Right renal cortex interstitium (tissue), 3 donors: ENCODE measurements around the gene FBXL22. TPM values are rescaled to one million over a fixed set of nuclear protein-coding genes. Genes with fewer than 3 reads are reported as not detected.

Experiments used
- DNase-seq, 3 donors: peaks; one replicate each; pipeline ENCODE4 v3.0.0-alpha.2; 2013; ENCODE audit warnings: low read depth in 3 of 3, low spot score in 2 of 3
- polyA plus RNA-seq, 3 donors: library from polyadenylated mRNA; unstranded; fragments of 120-200 nt; gene quantifications; one replicate each; pipeline ENCODE4 v1.2.1, GENCODE V29; 2013; ENCODE audit not compliant: insufficient read length in 3 of 3

Gene FBXL22, protein sequence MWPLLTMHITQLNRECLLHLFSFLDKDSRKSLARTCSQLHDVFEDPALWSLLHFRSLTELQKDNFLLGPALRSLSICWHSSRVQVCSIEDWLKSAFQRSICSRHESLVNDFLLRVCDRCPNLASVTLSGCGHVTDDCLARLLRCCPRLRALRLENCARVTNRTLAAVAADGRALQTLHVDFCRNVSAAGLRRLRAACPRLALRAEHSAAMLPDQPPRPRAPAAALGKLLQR
- polyA plus RNA-seq, result 1 to 10 TPM; 1.6 to 2.1 (median 1.6) TPM

DNA sequence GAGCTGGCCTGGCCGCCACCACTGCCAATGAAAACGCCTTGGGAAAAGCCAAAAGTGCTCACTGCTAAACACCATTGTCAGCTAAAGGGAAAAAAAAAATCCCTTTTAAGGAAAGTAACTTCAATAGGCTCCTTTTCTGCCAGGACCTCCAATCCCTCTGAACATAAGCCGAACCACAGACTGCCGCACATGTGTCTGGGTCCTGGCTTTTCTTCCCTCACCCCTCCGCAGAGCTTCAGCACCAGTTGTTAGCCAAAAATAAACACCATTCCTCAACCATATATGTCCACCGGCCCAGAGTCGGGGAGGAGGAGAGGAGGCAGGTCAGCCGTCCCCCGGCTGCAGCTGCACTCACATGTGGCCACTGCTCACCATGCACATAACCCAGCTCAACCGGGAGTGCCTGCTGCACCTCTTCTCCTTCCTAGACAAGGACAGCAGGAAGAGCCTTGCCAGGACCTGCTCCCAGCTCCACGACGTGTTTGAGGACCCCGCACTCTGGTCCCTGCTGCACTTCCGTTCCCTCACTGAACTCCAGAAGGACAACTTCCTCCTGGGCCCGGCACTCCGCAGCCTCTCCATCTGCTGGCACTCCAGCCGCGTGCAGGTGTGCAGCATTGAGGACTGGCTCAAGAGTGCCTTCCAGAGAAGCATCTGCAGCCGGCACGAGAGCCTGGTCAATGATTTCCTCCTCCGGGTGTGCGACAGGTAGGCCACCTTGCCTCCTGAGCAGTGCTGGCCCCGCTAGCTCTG, at the start of gene FBXL22:
FBXL22 (plus strand) TSS at position 350 of the 753 bp plus-strand sequence; CDS start at position 356, 6 bp downstream.
- DNase-seq, result no peak

DNA sequence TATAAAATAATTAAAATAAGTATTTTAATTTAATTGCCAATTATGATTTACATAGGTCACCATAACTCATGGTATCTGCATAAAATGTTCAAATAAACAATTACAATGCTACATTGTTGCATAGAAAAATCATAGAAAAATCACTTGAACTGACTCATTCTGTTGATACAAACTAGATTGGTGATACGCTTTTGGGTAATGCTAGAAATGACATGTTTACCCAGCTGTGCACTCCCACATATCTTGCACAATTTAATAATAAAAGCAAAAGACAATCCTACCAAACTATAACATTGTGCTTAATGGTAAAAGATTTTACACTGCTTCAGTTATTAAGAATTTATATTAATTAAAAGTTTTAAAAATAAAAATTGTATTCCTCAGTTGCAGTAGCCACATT, 45.8 kb upstream of the FBXL22 start:
- no peak for DNase-seq

DNA sequence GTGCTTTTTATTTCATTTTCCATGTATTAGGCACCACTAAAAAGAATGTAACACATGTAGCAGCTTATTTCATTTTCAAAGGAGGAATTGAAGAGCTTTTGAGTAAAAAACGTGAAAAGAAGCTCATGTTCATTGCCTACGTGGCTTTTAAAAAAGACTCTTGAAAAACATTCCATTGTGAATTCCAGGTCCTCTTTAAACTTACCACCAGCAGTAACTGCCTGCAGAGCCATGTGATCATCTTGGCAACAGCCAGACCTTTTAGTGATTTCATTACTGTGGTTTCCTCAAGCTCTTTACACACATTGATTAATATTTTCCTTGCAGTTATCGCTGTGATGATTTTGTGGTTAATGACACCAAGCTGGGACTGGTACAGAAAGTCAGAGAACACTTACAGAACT, 43.8 kb upstream of the FBXL22 start:
- no peak for DNase-seq

DNA sequence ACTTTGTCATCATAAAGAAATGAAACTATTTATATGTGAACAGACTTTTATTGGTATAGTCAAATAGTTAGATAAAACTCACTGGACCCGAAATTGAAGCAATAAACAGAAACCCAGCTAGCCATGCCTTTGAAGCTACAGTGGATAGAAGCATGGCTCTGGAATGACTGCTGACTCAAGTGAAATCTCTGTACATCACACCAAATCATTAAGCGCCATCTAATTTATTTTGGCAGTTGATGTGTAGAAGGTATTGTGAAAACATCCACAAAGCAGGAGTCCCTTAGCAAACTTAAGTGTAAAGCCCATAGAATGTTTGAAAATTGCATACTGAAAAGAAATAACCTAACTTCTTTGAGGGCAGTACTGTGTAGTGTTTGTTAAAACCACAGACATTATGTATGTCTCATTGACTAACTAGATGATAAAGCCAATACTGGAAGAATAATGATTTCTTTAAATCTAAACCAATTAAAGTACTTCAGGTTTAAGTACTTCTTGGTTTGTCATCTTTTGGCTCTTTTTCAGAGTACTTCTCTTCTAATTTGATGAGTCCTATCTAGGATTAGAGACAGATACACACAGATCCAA, 42.8 kb upstream of the FBXL22 start:
- no peak for DNase-seq

GRCh38 chr15:63555507-63555906, 41.7 kb upstream of the FBXL22 start:
- no peak for DNase-seq

DNA sequence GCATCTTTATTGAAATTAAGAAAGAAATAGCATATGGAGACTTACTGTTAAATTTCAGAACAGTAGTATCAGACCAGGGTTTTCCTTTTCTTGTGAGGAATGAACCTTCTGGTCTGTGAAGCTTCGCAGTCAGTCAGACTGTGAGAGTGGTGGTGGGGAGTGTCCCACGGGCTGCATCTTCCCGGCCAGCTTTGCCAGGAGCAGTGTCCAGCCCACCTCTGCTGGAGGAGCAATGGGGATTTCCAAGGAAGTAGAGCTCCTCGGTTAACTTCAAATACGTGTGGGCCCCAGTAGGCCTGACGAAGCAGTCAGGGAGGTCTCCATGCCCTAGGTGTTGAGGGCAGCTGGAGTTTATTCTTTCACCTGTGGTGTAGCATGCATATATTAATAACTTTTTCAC, 40.9 kb upstream of the FBXL22 start:
- no peak for DNase-seq

DNA sequence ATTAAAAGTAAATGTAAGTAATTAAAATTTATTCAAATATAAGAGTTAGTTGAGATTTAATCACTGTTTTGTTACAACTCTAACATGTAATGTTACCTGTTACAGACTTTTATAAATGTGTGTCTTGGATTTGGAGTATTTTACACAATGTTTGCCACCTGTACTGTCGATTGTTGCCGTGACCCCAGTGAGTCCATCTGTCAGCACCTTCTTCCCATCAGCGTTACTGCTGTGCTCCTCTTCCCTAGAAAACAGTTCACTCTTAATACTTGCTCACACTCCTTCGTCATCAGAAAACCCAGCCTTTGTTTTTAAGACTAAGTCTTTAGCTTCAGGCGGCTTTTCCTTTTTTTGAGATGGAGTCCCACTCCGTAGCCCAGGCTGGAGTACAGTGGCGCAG, 40.5 kb upstream of the FBXL22 start:
- DNase-seq, result no peak

DNA sequence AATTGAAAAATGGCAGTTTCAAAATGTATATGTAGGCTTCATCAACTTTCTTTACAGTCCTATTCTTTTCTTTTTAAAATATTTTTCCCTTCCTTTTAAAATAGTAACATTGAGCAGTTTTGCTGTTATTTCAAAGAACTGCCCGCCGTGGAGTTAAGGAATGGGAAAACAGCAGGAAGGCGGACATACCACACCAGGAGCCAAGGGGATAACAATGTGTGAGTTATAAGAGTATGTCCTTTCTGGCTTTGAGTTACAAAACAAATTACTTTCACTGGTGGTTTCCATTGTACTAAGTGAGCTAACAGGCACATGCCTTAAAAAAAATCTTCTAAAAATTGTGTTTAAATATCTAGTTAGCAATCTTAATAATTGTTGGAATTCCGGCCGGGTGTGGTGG, 37.4 kb upstream of the FBXL22 start:
- DNase-seq, result no peak

DNA sequence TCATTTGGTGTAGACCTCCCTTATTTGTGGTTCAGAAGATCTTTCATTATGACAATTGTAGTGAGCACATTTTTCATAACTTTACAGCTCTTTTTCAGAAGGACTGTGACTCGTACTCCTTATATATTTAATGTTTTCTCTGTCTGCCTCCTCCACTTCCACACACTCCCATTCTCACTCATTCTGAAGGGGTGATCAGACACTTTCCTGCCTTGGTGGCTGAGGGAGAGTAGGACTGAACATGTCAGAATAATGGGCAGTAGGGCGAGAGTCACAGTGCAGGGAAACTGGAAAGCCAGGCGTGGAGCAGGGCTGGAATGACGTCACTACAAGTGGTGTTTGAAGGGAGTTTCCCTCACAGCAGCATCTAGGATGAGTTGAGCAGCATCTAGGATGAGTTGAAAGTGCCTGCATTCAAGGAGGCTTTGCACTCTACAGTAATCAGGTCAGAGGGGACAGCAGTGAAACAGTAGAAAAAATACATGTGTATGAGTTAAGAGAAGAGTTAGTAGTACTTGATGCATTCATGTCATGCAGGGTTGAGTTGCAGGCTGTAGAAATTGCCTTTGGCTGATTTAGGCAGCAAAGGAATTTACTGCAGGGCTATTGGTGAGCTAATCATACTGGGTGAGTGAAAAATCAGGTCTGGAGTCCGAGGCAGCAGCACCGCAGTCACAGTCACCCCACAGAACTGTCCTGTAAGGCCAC, 36.3 kb upstream of the FBXL22 start:
- no peak for DNase-seq

- DNase-seq, result no peak
Observed at GRCh38 chr15:63564093-63564492, 33.1 kb upstream of the FBXL22 start.

- DNase-seq, result no peak
Observed at GRCh38 chr15:63565536-63566186, 31.5 kb upstream of the FBXL22 start.

- DNase-seq, result no peak
Observed at GRCh38 chr15:63572749-63573464, 24.3 kb upstream of the FBXL22 start.

DNA sequence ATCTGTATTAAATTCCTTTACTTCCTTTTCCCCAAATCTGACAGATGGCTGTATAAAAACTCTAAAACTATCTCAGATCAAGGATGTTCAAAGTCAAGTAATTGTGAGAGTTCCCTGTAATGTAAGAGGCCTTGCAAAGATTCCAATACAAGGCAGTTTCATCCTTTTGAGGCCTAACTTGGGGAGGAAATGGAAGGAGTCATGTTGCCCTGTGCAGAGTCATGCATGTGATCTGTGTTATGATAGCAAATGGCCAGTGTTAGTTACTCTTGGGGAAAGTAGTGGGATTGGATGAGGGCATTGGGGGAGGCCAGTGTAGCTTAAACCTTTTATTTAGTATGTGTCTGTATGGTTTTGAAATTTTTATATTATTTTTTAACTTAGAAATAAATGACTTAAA, 23.7 kb upstream of the FBXL22 start:
- DNase-seq, result no peak

DNA sequence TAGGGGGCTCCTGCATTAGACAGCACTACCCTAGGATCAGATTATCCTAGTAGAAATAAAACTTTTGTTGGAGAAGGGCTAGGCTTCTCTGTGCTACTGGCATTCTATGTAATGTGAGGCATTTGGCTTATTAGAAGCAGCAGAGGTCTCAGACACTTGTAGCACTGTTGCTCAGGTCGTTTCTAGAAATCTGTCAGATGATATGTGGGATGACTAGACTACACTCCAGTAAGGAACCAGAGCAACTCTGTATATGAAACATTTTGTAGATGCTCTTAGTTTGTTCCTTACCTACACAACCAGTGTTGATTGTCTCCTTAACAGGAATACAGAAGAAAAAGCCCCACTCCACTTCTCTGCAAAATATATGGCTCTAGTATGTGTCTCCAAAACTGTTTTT, 21.9 kb upstream of the FBXL22 start:
- DNase-seq, result no peak

DNA sequence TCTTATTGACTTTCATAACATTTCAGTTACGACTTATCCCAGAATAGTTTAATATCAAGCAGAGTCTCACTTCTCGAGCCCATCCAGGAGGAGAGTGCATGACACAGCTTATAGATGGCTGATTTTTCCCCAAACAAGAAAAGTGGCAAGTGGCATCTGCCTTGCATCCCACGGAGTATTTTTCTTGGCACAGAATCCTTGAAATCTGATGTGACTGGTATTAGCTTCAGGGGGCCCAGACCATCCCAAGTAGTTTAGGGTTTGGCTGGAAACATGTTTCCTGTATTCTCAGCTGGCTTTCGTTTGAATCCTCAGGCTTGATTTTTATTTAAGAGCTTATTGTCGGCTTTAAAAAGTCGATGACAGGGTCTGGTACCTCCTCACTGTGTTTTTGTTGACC, 20.7 kb upstream of the FBXL22 start:
- no peak for DNase-seq

GRCh38 chr15:63582179-63582578, 15.0 kb upstream of the FBXL22 start:
- no peak for DNase-seq

DNA sequence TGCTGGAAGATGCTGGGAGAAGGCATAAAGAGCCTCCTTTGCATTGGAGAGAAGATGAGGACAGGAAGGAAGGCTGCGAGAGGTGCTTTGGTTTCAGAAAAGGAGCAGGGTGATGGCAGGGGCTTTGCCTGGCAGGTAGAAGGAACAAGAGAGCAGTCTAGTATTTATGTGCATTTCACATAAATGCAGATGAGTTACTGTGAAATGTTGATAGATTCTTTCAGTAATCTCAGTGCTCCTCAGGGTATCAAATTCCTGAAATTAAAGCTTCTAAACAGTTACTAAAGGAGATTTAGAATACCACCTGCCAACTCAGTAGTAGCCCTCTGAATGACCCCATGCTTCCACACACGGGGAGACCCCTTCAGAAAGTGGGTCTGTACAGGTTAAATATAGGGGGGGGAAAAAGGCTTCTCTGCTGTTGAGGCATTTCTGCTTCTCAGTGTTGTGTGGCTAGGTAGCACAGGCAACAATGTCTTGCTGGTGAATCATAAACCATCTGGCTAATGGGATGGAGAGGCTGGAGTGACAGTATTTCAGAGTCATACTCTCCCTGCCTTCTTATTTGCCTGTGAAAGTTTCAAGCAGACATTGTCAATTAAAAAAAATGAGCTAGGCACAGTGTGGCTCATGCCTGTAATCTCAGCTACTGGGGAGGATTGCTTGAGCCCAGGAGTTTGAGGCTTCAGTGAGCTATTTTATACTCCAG, 14.3 kb upstream of the FBXL22 start:
- DNase-seq, result no peak

GRCh38 chr15:63586790-63587189, 10.4 kb upstream of the FBXL22 start:
- DNase-seq, result no peak

GRCh38 chr15:63587527-63587926, 9.7 kb upstream of the FBXL22 start:
- DNase-seq, result no peak

DNA sequence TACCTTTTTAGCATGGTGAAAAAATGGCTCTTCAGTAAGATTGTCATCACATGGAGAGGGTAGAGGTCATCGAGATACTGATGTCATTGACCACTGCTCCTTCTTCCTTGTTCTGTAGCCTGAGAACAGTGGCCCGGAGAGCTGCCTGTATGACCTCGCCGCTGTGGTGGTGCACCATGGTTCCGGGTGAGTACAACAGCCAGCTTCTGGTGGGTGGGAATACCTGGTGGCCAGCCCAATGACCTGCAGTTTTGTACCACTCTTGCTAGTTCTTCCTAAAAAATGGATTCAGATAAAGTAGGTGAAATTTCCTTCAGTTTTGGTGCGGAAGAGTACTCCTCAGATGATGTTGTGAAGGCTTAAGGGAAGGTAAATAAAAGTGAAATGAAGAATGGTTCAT, 8.4 kb upstream of the FBXL22 start:
- DNase-seq, result no peak
